ENCODE data around the gene TEX30.

DNA sequence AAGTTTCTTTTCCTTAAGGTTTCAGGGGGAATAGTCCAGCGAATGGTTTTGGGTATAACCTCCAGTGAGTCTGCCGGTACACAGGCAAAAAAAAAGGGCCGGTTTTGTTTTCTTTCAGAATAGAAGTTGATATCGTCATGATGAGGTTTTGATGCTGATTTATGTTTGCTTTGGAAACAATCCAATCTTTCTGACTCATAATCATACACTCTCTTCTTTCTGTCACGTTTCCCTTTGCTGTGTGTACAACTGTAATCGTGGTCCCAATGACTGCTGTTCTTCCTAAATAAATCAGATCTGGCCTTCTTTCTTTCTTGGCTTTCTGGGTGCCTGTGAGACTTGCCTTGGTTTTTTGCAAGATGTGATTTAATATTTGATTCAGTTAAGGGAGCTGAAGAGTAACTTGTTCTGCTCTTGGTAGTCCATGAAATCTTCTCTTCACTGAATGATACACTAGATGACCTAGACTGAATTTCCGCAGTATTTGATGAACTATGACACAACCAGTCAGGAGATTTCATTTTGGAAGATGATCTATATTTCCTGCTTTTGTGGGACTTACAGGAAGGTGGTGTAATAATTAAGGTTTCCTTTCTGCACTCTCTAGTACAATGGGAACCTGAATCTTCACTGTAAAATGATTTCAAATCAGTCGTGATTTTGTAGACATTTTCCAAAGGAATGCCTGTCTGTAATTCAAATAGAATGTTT, 43.9 kb downstream of the TEX30 start:
- TF ChIP-seq POLR2A (IDR thresholded peaks at IDR 0.05), result no peak
- TF ChIP-seq, protein P1, sequence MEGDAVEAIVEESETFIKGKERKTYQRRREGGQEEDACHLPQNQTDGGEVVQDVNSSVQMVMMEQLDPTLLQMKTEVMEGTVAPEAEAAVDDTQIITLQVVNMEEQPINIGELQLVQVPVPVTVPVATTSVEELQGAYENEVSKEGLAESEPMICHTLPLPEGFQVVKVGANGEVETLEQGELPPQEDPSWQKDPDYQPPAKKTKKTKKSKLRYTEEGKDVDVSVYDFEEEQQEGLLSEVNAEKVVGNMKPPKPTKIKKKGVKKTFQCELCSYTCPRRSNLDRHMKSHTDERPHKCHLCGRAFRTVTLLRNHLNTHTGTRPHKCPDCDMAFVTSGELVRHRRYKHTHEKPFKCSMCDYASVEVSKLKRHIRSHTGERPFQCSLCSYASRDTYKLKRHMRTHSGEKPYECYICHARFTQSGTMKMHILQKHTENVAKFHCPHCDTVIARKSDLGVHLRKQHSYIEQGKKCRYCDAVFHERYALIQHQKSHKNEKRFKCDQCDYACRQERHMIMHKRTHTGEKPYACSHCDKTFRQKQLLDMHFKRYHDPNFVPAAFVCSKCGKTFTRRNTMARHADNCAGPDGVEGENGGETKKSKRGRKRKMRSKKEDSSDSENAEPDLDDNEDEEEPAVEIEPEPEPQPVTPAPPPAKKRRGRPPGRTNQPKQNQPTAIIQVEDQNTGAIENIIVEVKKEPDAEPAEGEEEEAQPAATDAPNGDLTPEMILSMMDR (IDR thresholded peaks at IDR 0.05), result no peak

Measured in right lobe of liver (tissue), 4 donors.